IMR-90 (cell line): ENCODE data around the gene EMID1. TPM values are rescaled to one million over a fixed set of nuclear protein-coding genes. Genes with fewer than 3 reads are reported as not detected.

ENCODE experiments used
- ATAC-seq: fragments of 200-7000 bp; cut with Tn5 transposase; 2 replicates; pipeline ENCODE4 v1.9.1; 2020; ENCODE audit warnings: low read depth, mild to moderate bottlenecking, moderate library complexity
- BruUV-seq: library from RNA; stranded (reverse); fragments of 400-500 nt; replicated peaks from 2 replicates; lab custom pipeline; 2021; lab: Mats Ljungman, UMichigan
- CTCF ChIA-PET: fragments of 300-600 bp; formaldehyde crosslinking; extraction: SDS; loops from one replicate; lab custom pipeline; 2021; ENCODE audit warnings: antibody characterized with exemption; lab: Yijun Ruan, JAX
- POLR2A ChIA-PET: fragments of 300-600 bp; sonication (Branson Sonifier 250); formaldehyde crosslinking; loops from one replicate; lab custom pipeline; 2022; ENCODE audit warnings: antibody characterized with exemption; ENCODE audit not compliant: unreplicated experiment; lab: Charles Lee
- DNase-seq: peaks from one replicate; pipeline ENCODE4 v3.0.0; 2013
- H2AFZ ChIP-seq: replicated peaks from 2 replicates; pipeline ENCODE3; 2013; ENCODE audit warnings: low read length, mild to moderate bottlenecking; ENCODE audit not compliant: poor library complexity
- H2AK5ac ChIP-seq: 2 replicates; pipeline ENCODE4 v1.6.1; 2013; ENCODE audit warnings: low read depth, low read length, inconsistent platforms
- H2AK9ac ChIP-seq: replicated peaks from 2 replicates; pipeline ENCODE3; 2013; ENCODE audit warnings: mild to moderate bottlenecking, low read depth, low read length, moderate library complexity; ENCODE audit not compliant: poor library complexity
- H2BK120ac ChIP-seq: 2 replicates; pipeline ENCODE4 v1.6.1; 2013; ENCODE audit warnings: low read depth, low read length, inconsistent platforms
- H2BK15ac ChIP-seq: 3 replicates; pipeline ENCODE4 v1.6.1; 2013; ENCODE audit warnings: low read depth, low read length, inconsistent platforms
- H2BK20ac ChIP-seq: 2 replicates; pipeline ENCODE4 v1.6.1; 2013; ENCODE audit warnings: low read depth, mild to moderate bottlenecking, inconsistent platforms, low read length, moderate library complexity
- H2BK5ac ChIP-seq: 2 replicates; pipeline ENCODE4 v1.6.1; 2013; ENCODE audit warnings: mild to moderate bottlenecking, low read depth, low read length, inconsistent platforms; ENCODE audit not compliant: poor library complexity, severe bottlenecking
- H3K14ac ChIP-seq: replicated peaks from 2 replicates; pipeline ENCODE4 v1.6.1; 2013; ENCODE audit warnings: low read depth, low read length, inconsistent platforms
- H3K18ac ChIP-seq: 2 replicates; pipeline ENCODE4 v1.6.1; 2013; ENCODE audit warnings: low read depth, low read length, control low read depth
- H3K23ac ChIP-seq: 2 replicates; pipeline ENCODE4 v1.6.1; 2013; ENCODE audit warnings: low read depth, low read length, inconsistent platforms
- H3K27ac ChIP-seq: 2 replicates; pipeline ENCODE4 v1.5.1; 2013; ENCODE audit warnings: mild to moderate bottlenecking, control low read depth, low read length; ENCODE audit not compliant: insufficient read depth
- H3K27me3 ChIP-seq: 2 replicates; pipeline ENCODE4 v1.6.1; 2013; ENCODE audit warnings: low read length; ENCODE audit not compliant: control insufficient read depth, insufficient read depth
- H3K36me3 ChIP-seq: 2 replicates; pipeline ENCODE4 v1.6.1; 2013; ENCODE audit warnings: low read length, mixed read lengths; ENCODE audit not compliant: control insufficient read depth, insufficient read depth
- H3K4ac ChIP-seq: 2 replicates; pipeline ENCODE4 v1.6.1; 2013; ENCODE audit warnings: low read depth, low read length, inconsistent platforms
- H3K4me1 ChIP-seq: 2 replicates; pipeline ENCODE4 v1.6.1; 2013; ENCODE audit warnings: low read length, mixed read lengths; ENCODE audit not compliant: control insufficient read depth, insufficient read depth
- H3K4me2 ChIP-seq: 2 replicates; pipeline ENCODE4 v1.6.1; 2013; ENCODE audit warnings: low read depth, mild to moderate bottlenecking, control low read depth, low read length, moderate library complexity
- H3K4me3 ChIP-seq: 2 replicates; pipeline ENCODE4 v1.5.1; 2013; ENCODE audit warnings: low read depth, mild to moderate bottlenecking, control low read depth, low read length, moderate library complexity; ENCODE audit not compliant: insufficient read depth
- H3K56ac ChIP-seq: 2 replicates; pipeline ENCODE4 v1.6.1; 2013; ENCODE audit warnings: low read length, inconsistent platforms; ENCODE audit not compliant: insufficient read depth; ENCODE audit errors: extremely low read depth
- H3K79me1 ChIP-seq, 2 experiments: 2 replicates each; pipeline ENCODE4 v1.6.1; 2013; ENCODE audit warnings: low read length in 2 of 2, inconsistent platforms in 1 of 2, low read depth in 1 of 2
- H3K9ac ChIP-seq: 2 replicates; pipeline ENCODE4 v1.6.1; 2013; ENCODE audit warnings: low read depth, low read length, control low read depth
- H3K9me1 ChIP-seq: 2 replicates; pipeline ENCODE4 v1.6.1; 2013; ENCODE audit warnings: low read length, inconsistent platforms; ENCODE audit not compliant: insufficient read depth
- H3K9me3 ChIP-seq: 2 replicates; pipeline ENCODE4 v1.6.1; 2013; ENCODE audit warnings: low read length; ENCODE audit not compliant: control insufficient read depth, insufficient read depth
- H4K20me1 ChIP-seq: 2 replicates; pipeline ENCODE4 v1.6.1; 2013; ENCODE audit warnings: low read length, inconsistent platforms; ENCODE audit not compliant: insufficient read depth
- H4K5ac ChIP-seq: 2 replicates; pipeline ENCODE4 v1.6.1; 2013; ENCODE audit warnings: mild to moderate bottlenecking, low read depth, low read length, control low read depth
- H4K8ac ChIP-seq, 2 experiments: 2 replicates each; pipeline ENCODE4 v1.6.1; 2013; ENCODE audit warnings: low read depth in 2 of 2, low read length in 2 of 2, control low read depth in 1 of 2, inconsistent platforms in 1 of 2
- H4K91ac ChIP-seq: 2 replicates; pipeline ENCODE4 v1.6.1; 2013; ENCODE audit warnings: low read depth, low read length, inconsistent platforms; ENCODE audit not compliant: insufficient read depth
- BHLHE40 ChIP-seq: fragments of 150-350 bp; IDR thresholded peaks from 2 replicates; pipeline ENCODE4 v1.6.1; 2016; ENCODE audit warnings: mild to moderate bottlenecking, low read depth, low read length
- CEBPB ChIP-seq: IDR thresholded peaks from 2 replicates; pipeline ENCODE4 v1.6.1; 2012; ENCODE audit warnings: low read depth, low read length, improper control_type of control experiment
- CHD1 ChIP-seq: IDR thresholded peaks from 2 replicates; pipeline ENCODE4 v1.6.1; 2012; ENCODE audit warnings: low read depth, low read length, improper control_type of control experiment
- FOS ChIP-seq: fragments of 150-350 bp; IDR thresholded peaks from 2 replicates; pipeline ENCODE4 v1.6.1; 2016; ENCODE audit warnings: low read depth, low read length
- MAFK ChIP-seq: IDR thresholded peaks from 2 replicates; pipeline ENCODE4 v1.6.1; 2012; ENCODE audit warnings: low read depth, low read length, improper control_type of control experiment
- MAZ ChIP-seq: IDR thresholded peaks from 2 replicates; pipeline ENCODE4 v1.6.1; 2012; ENCODE audit warnings: low read depth, mild to moderate bottlenecking, low read length, improper control_type of control experiment, moderate library complexity, borderline replicate concordance
- MXI1 ChIP-seq: IDR thresholded peaks from 2 replicates; pipeline ENCODE4 v1.6.1; 2012; ENCODE audit warnings: low read depth, mild to moderate bottlenecking, low read length, moderate library complexity, borderline replicate concordance
- NFE2L2 ChIP-seq: fragments of 150-350 bp; IDR thresholded peaks from 2 replicates; pipeline ENCODE4 v1.6.1; 2016; ENCODE audit warnings: low read depth, mild to moderate bottlenecking, low read length
- POLR2A ChIP-seq: IDR thresholded peaks from 2 replicates; pipeline ENCODE4 v1.6.1; 2012; ENCODE audit warnings: mild to moderate bottlenecking, low read depth, low read length
- RAD21 ChIP-seq: IDR thresholded peaks from 2 replicates; pipeline ENCODE4 v1.6.1; 2012; ENCODE audit warnings: low read length, improper control_type of control experiment
- RCOR1 ChIP-seq: IDR thresholded peaks from 2 replicates; pipeline ENCODE4 v1.6.1; 2012; ENCODE audit warnings: mild to moderate bottlenecking, low read length, improper control_type of control experiment; ENCODE audit not compliant: insufficient replicate concordance
- RFX5 ChIP-seq: IDR thresholded peaks from 2 replicates; pipeline ENCODE4 v1.8.0; 2012; ENCODE audit warnings: low read depth, mild to moderate bottlenecking, low read length, moderate library complexity
- SMC3 ChIP-seq: fragments of 150-350 bp; IDR thresholded peaks from 2 replicates; pipeline ENCODE4 v1.6.1; 2016; ENCODE audit warnings: low read depth, mild to moderate bottlenecking, antibody characterized with exemption, low read length, moderate library complexity
- WGBS, 2 experiments: methylation state at CpG; one replicate each; pipeline versions ENCODE4 v1.1.5 to v1.1.7; 2013; ENCODE audit warnings: missing lambda C conversion rate in 2 of 2; ENCODE audit not compliant: insufficient read length in 1 of 2; ENCODE audit errors: extremely low coverage in 2 of 2; 5-methylcytosine and 5-hydroxymethylcytosine counted together
- dilution Hi-C: fragments of 300-500 bp; cut with HindIII; formaldehyde crosslinking; loops from one replicate; pipeline ENCODE4 v1.14.3; 2018; ENCODE audit warnings: low sequenced_read_pairs; ENCODE audit not compliant: unreplicated experiment
- in situ Hi-C: fragments of 300-500 bp; cut with MboI; formaldehyde crosslinking; loops from 3 replicates; pipeline ENCODE4 v1.14.3; 2019; ENCODE audit warnings: low sequenced_read_pairs, inconsistent platforms, mixed read lengths
- intact Hi-C: fragments of 100-400 bp; cut with micrococcal nuclease; formaldehyde crosslinking; loops from 2 replicates; pipeline ENCODE4 v1.10.0; 2022
- polyA plus RNA-seq, 3 experiments: library from polyadenylated mRNA; depleted of rRNA; stranded (reverse); fragments of >200 nt; gene quantifications; 2 replicates each; pipeline ENCODE4 v1.2.3, GENCODE V29; 2012; ENCODE audit warnings: low replicate concordance in 1 of 3
- total RNA-seq: library from RNA; depleted of rRNA; stranded (reverse); fragments of >200 nt; gene quantifications from 2 replicates; pipeline ENCODE4 v1.2.3, GENCODE V29; 2012
- TF ChIP-seq, protein P1 (sequence below): fragments of 150-350 bp; IDR thresholded peaks from 2 replicates; pipeline ENCODE4 v1.6.1; 2017; ENCODE audit warnings: mild to moderate bottlenecking, antibody characterized with exemption, low read length, low read depth
- TF ChIP-seq, protein P2 (sequence below): conservative IDR thresholded peaks from 2 replicates; pipeline ENCODE4 v1.5.1; 2012; ENCODE audit warnings: mild to moderate bottlenecking, low read depth, low read length, improper control_type of control experiment

Gene EMID1
- total and polyA plus RNA-seq, 2 of the 4 experiments (the other 2 are of a cell fraction): 0.54 to 1.3 TPM

DNA sequence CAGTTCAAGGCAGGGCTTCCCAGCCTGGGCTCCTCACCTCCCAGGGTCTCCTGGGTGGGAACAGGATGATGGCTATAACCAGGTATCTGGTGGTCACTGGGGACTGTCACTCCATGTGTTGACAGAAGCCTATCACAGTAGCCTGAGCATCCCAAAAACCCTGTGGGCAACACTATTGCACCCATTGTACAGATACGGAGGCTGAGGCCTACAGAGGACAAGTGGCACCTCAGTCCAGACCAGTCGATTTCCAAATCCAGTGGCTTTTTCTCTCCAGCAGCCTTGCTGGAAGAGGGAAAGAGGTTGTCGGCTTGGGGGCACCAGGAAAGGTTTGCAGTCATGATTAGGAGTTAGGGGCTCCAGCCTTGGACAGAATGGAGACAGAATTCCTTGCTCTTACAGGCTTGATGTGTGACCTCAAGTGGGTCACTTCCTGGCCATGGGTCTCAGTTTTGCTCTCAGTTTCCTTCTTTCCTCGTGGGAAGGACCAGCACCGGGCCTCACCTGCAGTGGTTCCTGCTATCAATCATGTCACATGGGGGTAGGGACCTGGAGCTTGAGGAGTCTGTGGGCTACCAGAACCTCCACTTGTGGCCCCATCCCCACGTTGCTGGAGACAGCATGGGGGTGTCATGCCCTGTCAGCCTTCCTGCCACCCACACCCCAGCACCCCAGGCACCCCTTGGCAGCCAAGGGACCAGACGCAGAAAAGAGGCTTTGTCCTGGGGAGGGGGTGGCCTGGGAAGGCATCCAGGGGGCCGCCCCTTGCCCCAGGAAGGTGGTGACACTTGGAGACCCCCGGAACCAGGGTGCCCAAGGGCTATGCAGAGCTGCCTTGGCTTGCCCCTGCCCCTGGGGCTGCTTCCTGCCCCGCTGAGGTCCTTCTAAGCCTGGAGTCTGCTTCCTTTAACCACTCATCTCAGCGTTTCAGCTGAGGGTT lies 2.1 kb downstream of the EMID1 start (continued):
- TF ChIP-seq RCOR1: no peak

DNA sequence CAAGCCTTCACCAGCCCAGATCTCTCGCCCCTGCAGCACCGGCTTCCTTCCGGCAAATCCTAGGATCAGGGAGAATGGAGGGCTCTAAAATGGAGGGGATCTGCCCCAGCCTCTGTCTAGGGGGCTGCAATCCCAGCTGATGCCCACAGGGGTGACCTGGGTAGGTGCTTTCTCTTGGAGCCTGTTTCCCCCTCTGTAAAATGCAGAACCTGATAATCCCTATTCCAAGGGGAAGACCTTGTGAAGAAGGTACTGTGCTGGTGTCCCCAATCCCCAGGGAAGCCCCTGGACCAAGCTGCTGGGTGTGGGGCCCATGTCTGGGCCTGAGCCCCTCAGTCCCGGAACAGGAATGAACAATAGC lies 2.8 kb downstream of the EMID1 start:
- no peak overlapping the region for H3K27ac ChIP-seq
- dilution Hi-C loops: no loop called here
- H2BK5ac ChIP-seq: no peak overlapping the region
- no peaks in the 10 kb centered on the region; the same call in 1 of the 2 replicates for H4K20me1 ChIP-seq
- H3K4me1 ChIP-seq: no peaks in the 10 kb centered on the region
- H3K14ac ChIP-seq: no peak overlapping the region
- H2BK15ac ChIP-seq: no peak overlapping the region
- H3K9ac ChIP-seq: no peak overlapping the region
- no peak overlapping the region for H2AFZ ChIP-seq
- CTCF ChIA-PET: no interaction called here
- H3K9me1 ChIP-seq: peaks cover 4% of the 10 kb centered on the region; the same call in 1 of the 2 replicates
- H3K23ac ChIP-seq: no peak overlapping the region
- peaks cover 18% of the 10 kb centered on the region for H3K27me3 ChIP-seq
- H3K18ac ChIP-seq: no peak overlapping the region
- H3K4me3 ChIP-seq: no peak overlapping the region
- no peak for DNase-seq
- no peak overlapping the region for H3K4ac ChIP-seq
- no TSS peak for BruUV-seq
- H4K8ac ChIP-seq: no peak overlapping the region
- H4K91ac ChIP-seq: no peak overlapping the region
- no peak overlapping the region for H2AK9ac ChIP-seq
- H2BK120ac ChIP-seq: no peak overlapping the region
- H3K56ac ChIP-seq: no peak overlapping the region
- no CpG with 5 or more reads among the region's 4 CpGs for WGBS, 2 experiments
- H3K79me1 ChIP-seq: no peaks in the 10 kb centered on the region
- no peak overlapping the region for H4K5ac ChIP-seq
- H2BK20ac ChIP-seq: no peak overlapping the region
- no peaks in the 10 kb centered on the region for H3K9me3 ChIP-seq
- in situ Hi-C loops: no loop called here
- H3K4me2 ChIP-seq: no peak overlapping the region
- intact Hi-C loops: no loop called here
- H3K36me3 ChIP-seq: no peaks in the 10 kb centered on the region
- no peak for ATAC-seq
- POLR2A ChIA-PET: no interaction called here
- no peak overlapping the region for H2AK5ac ChIP-seq
- TF ChIP-seq MAZ: no peak
- no peak for TF ChIP-seq CEBPB
- TF ChIP-seq CHD1: no peak
- TF ChIP-seq BHLHE40: no peak
- TF ChIP-seq, protein P1, sequence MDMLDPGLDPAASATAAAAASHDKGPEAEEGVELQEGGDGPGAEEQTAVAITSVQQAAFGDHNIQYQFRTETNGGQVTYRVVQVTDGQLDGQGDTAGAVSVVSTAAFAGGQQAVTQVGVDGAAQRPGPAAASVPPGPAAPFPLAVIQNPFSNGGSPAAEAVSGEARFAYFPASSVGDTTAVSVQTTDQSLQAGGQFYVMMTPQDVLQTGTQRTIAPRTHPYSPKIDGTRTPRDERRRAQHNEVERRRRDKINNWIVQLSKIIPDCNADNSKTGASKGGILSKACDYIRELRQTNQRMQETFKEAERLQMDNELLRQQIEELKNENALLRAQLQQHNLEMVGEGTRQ: no peak
- TF ChIP-seq SMC3: no peak
- no peak for TF ChIP-seq RAD21
- TF ChIP-seq NFE2L2: no peak
- TF ChIP-seq MAFK: no peak
- TF ChIP-seq, protein P2, sequence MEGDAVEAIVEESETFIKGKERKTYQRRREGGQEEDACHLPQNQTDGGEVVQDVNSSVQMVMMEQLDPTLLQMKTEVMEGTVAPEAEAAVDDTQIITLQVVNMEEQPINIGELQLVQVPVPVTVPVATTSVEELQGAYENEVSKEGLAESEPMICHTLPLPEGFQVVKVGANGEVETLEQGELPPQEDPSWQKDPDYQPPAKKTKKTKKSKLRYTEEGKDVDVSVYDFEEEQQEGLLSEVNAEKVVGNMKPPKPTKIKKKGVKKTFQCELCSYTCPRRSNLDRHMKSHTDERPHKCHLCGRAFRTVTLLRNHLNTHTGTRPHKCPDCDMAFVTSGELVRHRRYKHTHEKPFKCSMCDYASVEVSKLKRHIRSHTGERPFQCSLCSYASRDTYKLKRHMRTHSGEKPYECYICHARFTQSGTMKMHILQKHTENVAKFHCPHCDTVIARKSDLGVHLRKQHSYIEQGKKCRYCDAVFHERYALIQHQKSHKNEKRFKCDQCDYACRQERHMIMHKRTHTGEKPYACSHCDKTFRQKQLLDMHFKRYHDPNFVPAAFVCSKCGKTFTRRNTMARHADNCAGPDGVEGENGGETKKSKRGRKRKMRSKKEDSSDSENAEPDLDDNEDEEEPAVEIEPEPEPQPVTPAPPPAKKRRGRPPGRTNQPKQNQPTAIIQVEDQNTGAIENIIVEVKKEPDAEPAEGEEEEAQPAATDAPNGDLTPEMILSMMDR: no peak
- TF ChIP-seq POLR2A: no peak
- no peak for TF ChIP-seq MXI1
- TF ChIP-seq RFX5: no peak
- no peak for TF ChIP-seq FOS
